Progenitor cell of endocrine pancreas (in vitro differentiated cells): ENCODE data around the gene UNC13C. TPM values are rescaled to one million over a fixed set of nuclear protein-coding genes. Genes with fewer than 3 reads are reported as not detected.

ENCODE experiments used
- DNase-seq: peaks from one replicate; pipeline ENCODE4 v3.0.0; 2021; ENCODE audit warnings: low spot score; ENCODE audit not compliant: unreplicated experiment
- H3K27ac Mint-ChIP-seq: 2 replicates; pipeline ENCODE4 v1.8.0; 2021; ENCODE audit warnings: mild to moderate bottlenecking, moderate library complexity, mixed read lengths
- H3K27me3 Mint-ChIP-seq: 2 replicates; pipeline ENCODE4 v1.8.0; 2021; ENCODE audit warnings: mixed read lengths
- H3K36me3 Mint-ChIP-seq: 2 replicates; pipeline ENCODE4 v1.8.0; 2022; ENCODE audit warnings: mixed read lengths; ENCODE audit not compliant: insufficient read depth
- H3K4me1 Mint-ChIP-seq: 2 replicates; pipeline ENCODE4 v1.8.0; 2021; ENCODE audit warnings: low read depth, mixed read lengths
- H3K4me3 Mint-ChIP-seq: 2 replicates; pipeline ENCODE4 v1.8.0; 2021; ENCODE audit warnings: low read depth, mild to moderate bottlenecking, moderate library complexity, mixed read lengths
- H3K9me3 Mint-ChIP-seq: 2 replicates; pipeline ENCODE4 v1.8.0; 2021; ENCODE audit warnings: low read depth, mixed read lengths
- total RNA-seq: library from RNA; stranded (reverse); gene quantifications from 2 replicates; pipeline ENCODE4 v1.2.1, GENCODE V29; 2021
- TF ChIP-seq, protein P1 (sequence below): fragments of 200-600 bp; sonication (generic); IDR thresholded peaks from one replicate; pipeline ENCODE4 v1.5.0; 2021; ENCODE audit warnings: antibody characterized with exemption, mild to moderate bottlenecking; ENCODE audit not compliant: unreplicated experiment

The UNC13C gene
- total RNA-seq, 1 donor from 2014 or later: 7.3 TPM

DNA sequence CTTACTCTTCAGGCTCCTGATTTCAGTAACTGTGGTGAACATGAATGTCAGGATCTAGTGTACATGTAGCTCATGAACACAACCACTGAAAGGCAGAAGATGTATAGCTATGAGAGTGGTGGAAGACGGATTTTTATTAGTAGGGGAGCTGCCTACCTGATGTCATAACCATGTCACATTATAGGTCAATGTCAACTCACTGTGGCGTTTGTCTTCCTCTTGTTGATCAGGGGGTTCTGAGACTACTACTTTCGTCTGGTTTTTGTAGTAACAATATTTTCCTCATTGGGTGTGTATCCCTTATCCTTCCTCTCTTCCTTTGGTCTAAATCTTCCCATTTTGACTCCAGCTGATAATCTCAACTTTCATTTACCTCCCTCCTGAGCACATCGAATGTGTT, 7.3 kb downstream of the UNC13C start:
- H3K27me3 Mint-ChIP-seq: no peaks in the 10 kb centered on the region
- H3K9me3 Mint-ChIP-seq: no peaks in the 10 kb centered on the region
- TF ChIP-seq, protein P1, sequence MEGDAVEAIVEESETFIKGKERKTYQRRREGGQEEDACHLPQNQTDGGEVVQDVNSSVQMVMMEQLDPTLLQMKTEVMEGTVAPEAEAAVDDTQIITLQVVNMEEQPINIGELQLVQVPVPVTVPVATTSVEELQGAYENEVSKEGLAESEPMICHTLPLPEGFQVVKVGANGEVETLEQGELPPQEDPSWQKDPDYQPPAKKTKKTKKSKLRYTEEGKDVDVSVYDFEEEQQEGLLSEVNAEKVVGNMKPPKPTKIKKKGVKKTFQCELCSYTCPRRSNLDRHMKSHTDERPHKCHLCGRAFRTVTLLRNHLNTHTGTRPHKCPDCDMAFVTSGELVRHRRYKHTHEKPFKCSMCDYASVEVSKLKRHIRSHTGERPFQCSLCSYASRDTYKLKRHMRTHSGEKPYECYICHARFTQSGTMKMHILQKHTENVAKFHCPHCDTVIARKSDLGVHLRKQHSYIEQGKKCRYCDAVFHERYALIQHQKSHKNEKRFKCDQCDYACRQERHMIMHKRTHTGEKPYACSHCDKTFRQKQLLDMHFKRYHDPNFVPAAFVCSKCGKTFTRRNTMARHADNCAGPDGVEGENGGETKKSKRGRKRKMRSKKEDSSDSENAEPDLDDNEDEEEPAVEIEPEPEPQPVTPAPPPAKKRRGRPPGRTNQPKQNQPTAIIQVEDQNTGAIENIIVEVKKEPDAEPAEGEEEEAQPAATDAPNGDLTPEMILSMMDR: no peak
- no peak for DNase-seq
- no peak overlapping the region for H3K27ac Mint-ChIP-seq
- peaks cover 15% of the 10 kb centered on the region for H3K4me1 Mint-ChIP-seq
- no peaks in the 10 kb centered on the region for H3K36me3 Mint-ChIP-seq
- no peak overlapping the region for H3K4me3 Mint-ChIP-seq

DNA sequence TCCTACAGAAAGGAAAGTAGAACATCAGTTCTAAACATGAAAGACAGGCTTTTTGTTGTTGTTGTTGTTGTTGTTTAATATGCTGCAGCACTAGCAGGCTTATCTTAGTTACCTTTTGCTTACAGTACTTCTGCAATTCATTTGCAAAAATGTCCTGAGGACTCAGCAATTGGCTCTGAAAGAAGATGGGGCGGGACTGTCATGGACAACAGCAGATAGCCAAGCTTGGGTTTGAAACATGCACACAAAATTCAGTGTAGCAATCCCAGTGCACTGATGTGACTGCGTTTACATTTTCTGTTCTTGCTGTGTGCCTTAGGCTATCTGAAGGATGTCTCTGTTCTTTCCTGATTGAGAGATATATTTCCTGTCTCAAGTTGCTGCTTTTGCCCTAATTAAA, 9.2 kb downstream of the UNC13C start:
- Mint-ChIP-seq H3K4me3 (no peak overlapping the region), H3K36me3 (no peaks in the 10 kb centered on the region), H3K27ac (no peak overlapping the region), H3K9me3 (peaks cover 7% of the 10 kb centered on the region), H3K4me1 (peaks cover 11% of the 10 kb centered on the region), H3K27me3 (no peaks in the 10 kb centered on the region)
- DNase-seq: no peak
- TF ChIP-seq, protein P1: no peak

DNA sequence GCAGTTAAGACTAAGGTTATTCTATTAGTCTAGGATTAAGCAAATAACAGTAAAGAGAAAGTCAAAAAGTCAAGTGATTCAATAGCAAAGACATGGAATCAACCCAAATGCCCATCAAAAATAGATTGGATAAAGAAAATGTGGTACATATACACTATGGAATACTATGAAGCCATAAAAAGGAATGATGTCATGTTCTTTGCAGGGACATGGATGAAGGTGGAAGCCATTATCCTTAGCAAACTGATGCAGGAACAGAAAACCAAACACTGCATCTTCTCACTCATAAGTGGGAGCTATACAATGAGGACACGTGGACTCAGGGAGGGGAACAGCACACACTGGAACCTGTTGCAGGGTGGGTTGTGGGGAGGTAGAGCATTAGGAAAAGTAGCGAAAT, 29.0 kb downstream of the UNC13C start:
- Mint-ChIP-seq H3K4me1 (no peaks in the 10 kb centered on the region), H3K27ac (no peak overlapping the region), H3K9me3 (peaks cover 4% of the 10 kb centered on the region), H3K36me3 (peaks cover 1% of the 10 kb centered on the region), H3K27me3 (no peaks in the 10 kb centered on the region), H3K4me3 (no peak overlapping the region)
- TF ChIP-seq, protein P1: no peak
- DNase-seq: no peak

DNA sequence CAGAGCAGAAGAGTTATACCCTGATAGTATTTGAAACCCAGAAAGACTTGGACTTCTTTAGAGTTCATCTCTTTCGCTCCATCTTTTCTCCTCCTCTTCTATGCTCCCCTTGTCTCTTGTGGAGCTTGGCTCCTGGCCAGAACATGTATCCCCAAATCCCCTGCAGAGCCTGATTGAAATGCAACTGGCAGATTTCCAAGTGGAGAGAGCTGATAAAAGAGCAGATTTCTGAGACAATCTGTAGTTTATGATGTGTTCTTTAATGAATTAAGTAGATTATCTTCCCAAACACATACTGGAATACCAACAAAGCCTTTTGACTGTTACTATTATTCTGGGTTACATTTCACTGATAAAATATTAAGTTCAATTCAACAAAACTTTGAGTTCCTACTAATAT, 33.4 kb downstream of the UNC13C start:
- H3K4me1 Mint-ChIP-seq: no peaks in the 10 kb centered on the region

DNA sequence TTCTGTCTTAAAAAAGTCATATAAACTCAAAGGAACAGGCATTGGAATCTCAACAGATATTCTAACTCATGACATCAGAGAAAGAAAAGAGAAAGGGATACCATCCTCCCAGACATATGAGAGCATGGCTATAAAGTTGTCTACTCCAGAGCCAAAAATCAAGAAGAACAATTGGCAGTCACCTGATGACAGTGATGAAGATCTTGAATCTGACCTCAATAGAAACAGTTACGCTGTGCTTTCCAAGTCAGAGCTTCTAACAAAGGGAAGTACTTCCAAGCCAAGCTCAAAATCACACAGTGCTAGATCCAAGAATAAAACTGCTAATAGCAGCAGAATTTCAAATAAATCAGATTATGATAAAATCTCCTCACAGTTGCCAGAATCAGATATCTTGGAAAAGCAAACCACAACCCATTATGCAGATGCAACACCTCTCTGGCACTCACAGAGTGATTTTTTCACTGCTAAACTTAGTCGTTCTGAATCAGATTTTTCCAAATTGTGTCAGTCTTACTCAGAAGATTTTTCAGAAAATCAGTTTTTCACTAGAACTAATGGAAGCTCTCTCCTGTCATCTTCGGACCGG, 35.9 kb downstream of the UNC13C start:
- H3K27ac Mint-ChIP-seq: no peak overlapping the region
- H3K4me3 Mint-ChIP-seq: no peak overlapping the region
- no peak for DNase-seq
- peaks cover 7% of the 10 kb centered on the region for H3K36me3 Mint-ChIP-seq
- H3K27me3 Mint-ChIP-seq: no peaks in the 10 kb centered on the region
- no peaks in the 10 kb centered on the region for H3K9me3 Mint-ChIP-seq
- TF ChIP-seq, protein P1: no peak
- no peaks in the 10 kb centered on the region for H3K4me1 Mint-ChIP-seq

More for the DNA sequence above, 33.4 kb downstream of the UNC13C start:
- TF ChIP-seq, protein P1: no peak
- H3K27me3 Mint-ChIP-seq: no peaks in the 10 kb centered on the region
- H3K27ac Mint-ChIP-seq: no peak overlapping the region
- H3K9me3 Mint-ChIP-seq: no peaks in the 10 kb centered on the region
- H3K4me3 Mint-ChIP-seq: no peak overlapping the region
- no peak for DNase-seq
- peaks cover 7% of the 10 kb centered on the region for H3K36me3 Mint-ChIP-seq
